GM21423 (cell line): ENCODE data around the gene ENOX1.

Experiments
- ATAC-seq: cut with Tn5 transposase; IDR thresholded peaks from one replicate; pipeline ENCODE4 v1.9.1; 2021; ENCODE audit warnings: mild to moderate bottlenecking, moderate library complexity; ENCODE audit not compliant: unreplicated experiment

Gene ENOX1

DNA sequence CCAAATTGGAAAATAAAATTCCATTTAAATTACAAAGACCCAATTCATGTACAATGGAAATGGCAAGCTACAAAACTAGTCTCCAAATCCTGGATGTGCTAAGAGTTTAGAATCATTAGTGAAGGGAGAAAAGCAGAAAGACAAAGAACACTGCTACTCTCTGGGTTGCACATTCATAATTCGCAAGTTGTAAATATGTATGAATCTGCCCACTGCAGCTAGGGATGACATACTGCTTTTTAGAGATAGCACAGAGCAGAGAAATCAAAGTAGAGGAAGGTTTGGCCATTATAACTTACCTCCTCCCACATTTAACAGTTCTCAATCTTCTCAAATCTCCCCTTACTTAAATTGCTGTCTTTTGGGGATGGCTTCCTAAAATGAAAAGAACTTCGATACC, 231.1 kb downstream of the ENOX1 start:
- no peak for ATAC-seq

GRCh38 chr13:43551897-43552456, 234.8 kb downstream of the ENOX1 start:
- ATAC-seq, result no peak

DNA sequence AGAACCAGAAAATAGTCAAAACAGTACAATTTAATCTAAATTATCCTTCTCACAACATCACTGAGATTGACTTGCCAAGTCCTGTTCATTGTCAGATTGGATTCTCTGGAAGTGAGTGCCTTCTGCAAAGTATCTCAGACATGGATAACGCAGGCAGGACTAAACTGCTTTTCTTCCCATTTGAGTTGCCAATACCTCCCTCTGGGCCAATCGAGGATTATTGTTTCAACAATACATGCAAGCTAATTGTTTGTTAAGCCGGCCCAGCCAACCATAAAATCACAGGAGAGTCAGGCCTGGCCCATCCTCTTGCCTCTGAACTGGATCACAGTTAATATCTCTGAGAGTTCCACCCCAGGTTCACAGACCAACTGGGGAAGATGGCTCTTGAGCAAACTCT, 240.0 kb downstream of the ENOX1 start:
- no peak for ATAC-seq

- ATAC-seq, result no peak
Measured at GRCh38 chr13:43546251-43546650, 240.5 kb downstream of the ENOX1 start.

DNA sequence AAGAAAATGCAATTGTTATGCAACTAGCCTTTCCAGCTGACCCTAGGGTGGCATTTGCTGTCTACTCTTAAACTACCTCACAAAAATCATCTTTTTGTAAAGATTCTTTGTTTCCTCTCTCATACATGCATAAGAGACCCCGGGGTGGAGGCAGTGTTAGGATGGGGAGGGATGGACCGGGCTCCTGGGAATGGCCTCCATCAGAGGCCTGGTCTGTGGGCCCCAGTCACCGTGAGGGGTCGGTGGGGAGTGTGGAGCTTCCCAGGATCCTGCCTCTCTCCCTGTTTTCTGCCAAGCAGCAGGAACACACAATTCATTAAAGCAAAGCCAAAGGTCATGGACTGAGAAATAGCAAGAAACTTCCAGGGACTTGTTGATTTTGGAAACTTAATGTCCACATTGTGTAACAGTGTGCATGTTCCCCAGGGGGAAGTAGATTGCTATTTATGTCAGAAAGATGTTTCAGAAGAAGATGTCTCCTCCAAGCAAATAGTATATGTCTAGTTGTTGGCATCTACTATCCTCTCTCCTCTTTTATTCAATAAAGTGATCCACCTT, 241.4 kb downstream of the ENOX1 start:
- ATAC-seq, result no peak

- ATAC-seq, result no peak
Measured at GRCh38 chr13:43544631-43545030, 242.1 kb downstream of the ENOX1 start.

- no peak for ATAC-seq
Measured at GRCh38 chr13:43544011-43544410, 242.8 kb downstream of the ENOX1 start.

- no peak for ATAC-seq
Measured at GRCh38 chr13:43543331-43543730, 243.4 kb downstream of the ENOX1 start.

DNA sequence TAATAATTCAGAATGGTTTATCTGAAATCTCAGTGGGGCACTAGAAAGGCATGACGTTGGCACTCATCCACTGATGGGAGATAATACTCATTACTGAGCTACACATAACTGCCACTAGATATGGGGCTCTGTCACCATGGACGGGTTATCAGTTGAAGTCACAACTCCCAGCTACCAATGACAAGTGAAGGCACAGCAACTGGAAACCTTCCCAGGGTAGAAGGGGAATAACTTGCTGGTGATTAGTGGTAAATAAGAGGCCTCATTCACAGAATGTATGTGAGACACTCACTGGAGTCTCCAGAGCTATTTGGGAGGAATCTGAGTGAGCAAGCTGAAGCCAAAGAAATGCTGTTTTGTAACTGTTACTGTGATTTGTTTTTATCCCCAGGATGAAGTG, 249.6 kb downstream of the ENOX1 start:
- ATAC-seq, result no peak

GRCh38 chr13:43529796-43530195, 257.0 kb downstream of the ENOX1 start:
- no peak for ATAC-seq

DNA sequence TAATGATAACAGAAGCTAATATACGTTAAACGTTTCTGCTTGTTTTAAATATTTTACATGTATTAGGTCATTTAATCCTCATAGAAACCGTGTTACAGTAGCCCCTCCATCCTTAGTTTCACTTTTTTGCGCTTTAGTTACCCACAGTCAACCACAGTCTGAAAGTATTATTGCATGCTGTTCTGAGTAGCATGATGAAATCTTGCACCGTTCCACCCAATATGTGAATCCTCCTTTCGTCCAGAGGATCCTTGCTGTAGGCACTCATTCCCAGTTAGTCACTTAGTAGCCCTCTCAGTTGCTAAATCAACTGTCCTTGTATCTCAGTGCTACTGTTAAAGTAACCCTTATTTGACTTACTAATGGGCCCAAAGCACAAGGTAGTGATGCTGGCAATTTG, 257.8 kb downstream of the ENOX1 start:
- no peak for ATAC-seq

DNA sequence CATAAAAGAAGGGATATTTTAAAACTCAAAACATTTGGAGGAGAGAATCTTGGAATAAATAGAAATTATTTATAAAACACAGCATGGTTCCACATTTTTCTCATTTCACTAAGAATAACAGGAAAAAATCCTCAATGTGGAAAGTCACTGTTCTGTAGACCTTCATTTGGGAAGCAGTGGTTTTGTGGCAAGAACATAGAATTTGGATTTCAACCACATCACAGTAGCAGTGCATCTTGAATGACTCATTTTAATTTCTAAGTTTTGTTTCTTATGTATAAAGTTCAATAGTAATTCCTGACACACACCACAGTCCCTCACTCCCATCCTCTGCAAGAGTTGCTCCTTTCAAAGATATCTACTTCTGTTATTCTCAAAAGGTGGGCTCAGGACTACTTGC, 264.0 kb downstream of the ENOX1 start:
- no peak for ATAC-seq

DNA sequence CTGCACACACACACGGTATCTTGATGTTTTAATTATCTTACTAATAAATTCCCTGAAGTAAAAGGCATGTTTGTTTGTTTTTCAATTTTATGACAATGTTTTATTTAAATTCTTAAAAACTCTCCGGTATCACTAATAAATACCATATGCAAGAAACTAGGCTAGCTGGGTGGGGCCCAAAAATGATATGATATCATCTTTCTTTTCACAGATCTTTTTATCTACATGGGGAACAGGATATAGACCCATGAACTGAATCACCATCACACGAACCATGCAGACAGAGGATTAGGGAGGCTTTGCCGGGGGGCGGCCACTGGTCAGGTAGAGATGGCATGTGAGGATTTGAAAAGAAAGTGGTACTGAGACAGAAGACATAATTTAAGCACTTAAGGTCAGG, 266.4 kb downstream of the ENOX1 start:
- no peak for ATAC-seq

DNA sequence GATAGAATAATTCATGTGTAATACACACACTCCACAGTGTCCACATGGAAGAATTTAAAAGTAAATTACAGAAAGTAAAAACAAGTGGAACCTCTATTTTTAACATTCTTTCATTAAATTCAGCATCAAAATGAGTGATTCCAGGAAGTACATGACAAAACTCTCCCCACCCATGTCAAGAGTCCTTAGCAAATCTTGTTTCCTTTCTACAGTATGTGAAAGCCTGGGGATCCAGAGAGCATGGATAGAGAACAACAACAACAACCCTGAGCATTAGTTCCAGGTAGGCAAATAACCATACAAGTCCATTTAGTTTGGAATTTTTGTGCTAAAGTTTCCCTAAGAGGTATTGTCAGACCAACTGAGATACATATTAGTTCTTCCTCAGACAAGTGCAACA, 267.9 kb downstream of the ENOX1 start:
- no peak for ATAC-seq

DNA sequence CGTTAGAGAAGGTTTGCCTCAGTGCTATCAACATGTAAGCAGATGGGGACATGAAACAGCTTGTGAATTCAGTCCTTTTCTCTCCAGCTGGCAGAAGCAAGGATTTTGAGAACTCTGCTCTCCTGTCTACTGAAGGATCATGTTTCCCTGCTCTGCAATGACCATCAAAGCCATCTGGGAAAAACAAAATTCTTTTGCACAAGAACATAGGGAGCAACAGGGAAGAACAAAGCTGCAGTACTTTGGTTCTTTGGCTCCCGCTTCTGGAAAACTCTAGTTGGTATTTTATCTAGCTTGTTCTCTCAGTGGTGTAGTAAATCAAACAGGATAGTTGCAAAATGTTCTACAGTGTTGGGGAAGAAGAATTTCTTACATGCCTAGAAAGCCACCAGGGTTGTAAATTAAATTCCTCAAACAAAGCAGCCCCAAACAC, 270.4 kb downstream of the ENOX1 start:
- no peak for ATAC-seq

- ATAC-seq, result no peak
Measured at GRCh38 chr13:43515531-43515930, 271.2 kb downstream of the ENOX1 start.

DNA sequence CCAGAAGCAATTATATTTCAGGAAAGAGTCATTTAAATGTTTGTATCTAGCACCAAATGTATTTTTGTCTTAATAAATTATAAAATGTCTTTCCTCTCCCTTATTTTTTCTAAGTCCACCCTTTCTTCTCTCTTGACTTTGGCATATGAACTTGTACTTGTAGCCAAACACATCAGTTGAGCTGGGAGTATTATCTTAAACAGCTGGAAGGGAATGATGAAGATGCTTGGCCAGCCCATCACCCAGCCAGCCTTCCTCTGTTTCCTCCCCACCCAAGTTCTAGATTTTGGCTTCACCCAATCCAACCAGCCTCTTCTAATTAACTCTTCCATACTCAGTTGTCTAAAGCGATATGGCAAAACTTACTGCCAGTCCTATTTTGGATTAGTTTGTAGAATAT, 272.5 kb downstream of the ENOX1 start:
- ATAC-seq, result no peak

GRCh38 chr13:43512221-43512620, 274.6 kb downstream of the ENOX1 start:
- ATAC-seq, result no peak

- ATAC-seq, result no peak
Measured at GRCh38 chr13:43510956-43511901, 275.5 kb downstream of the ENOX1 start.

DNA sequence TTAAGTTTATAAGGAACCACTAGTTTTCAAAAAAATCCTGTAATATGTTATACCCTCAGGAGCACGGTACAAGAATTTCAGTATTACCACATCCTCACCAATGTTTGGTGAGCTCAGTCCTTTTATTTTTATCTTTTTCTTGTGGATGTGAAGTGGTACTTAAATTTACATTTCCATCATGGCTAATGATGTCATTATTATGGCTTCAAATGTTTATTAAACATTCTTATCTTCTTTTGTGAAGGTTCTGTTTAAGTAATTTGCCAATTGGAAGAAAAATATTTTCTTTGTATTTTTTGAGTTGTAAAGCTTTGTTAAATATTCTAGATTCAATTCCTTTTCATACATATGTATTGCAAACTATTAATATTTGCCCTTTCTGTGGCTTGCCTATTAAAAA, 291.0 kb downstream of the ENOX1 start:
- ATAC-seq, result no peak

DNA sequence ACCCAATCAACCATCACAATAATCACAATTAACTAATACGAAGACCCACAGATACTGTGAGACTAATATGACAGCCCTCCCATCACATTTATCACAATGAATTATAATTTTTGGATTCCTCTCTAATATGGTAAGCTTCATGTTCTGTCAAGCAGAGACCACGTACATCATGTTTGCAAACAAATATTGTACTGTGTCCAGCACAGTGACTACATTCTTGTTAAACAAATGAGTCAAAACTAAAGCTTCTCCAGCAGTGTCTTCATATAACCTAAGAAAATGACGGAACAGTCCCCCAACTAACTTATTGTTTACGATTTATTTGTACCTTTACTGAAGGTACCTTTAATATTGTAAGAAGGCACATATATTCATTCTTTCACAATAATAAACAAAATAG, 292.6 kb downstream of the ENOX1 start:
- ATAC-seq, result no peak

GRCh38 chr13:43493496-43494000, 293.2 kb downstream of the ENOX1 start:
- ATAC-seq, result no peak
